Ovary (tissue), 9 donors: ENCODE data around the gene F10. TPM values are rescaled to one million over a fixed set of nuclear protein-coding genes. Genes with fewer than 3 reads are reported as not detected.
"Not testable (repeated sequence)": the region's sequence is repeated elsewhere in the genome, so short reads cannot be mapped to it uniquely, and the experiment has no call there.

Experiments
- DNase-seq, 5 donors: peaks; one replicate each; pipeline ENCODE4 v3.0.0-alpha.2; 2019 to 2020
- H3K27ac ChIP-seq, 2 donors: fragments of 200-600 bp; one replicate each; pipeline versions ENCODE4 v1.5.1 to v1.8.0; 2019 to 2022
- H3K27me3 ChIP-seq: fragments of 200-600 bp; one replicate; pipeline ENCODE4 v1.8.0; 2022
- H3K36me3 ChIP-seq: fragments of 200-600 bp; sonication (generic); one replicate; pipeline ENCODE4 v1.5.1; 2019
- H3K4me1 ChIP-seq: one replicate; pipeline ENCODE4 v1.8.1; 2013; ENCODE audit warnings: mild to moderate bottlenecking, moderate library complexity; ENCODE audit not compliant: insufficient read depth
- H3K4me3 ChIP-seq: fragments of 200-600 bp; sonication (generic); one replicate; pipeline ENCODE4 v1.5.1; 2017
- H3K9me3 ChIP-seq, 2 donors: fragments of 200-600 bp in 1 of 2; sonication (generic) in 1 of 2; one replicate each; pipeline versions ENCODE4 v1.5.1 to v1.8.1; 2013 to 2019; ENCODE audit warnings: mild to moderate bottlenecking in 1 of 2, moderate library complexity in 1 of 2
- EP300 ChIP-seq: sonication (generic); formaldehyde crosslinking; IDR thresholded peaks from one replicate; pipeline ENCODE4 v1.6.1; 2017; ENCODE audit warnings: antibody characterized with exemption
- POLR2A ChIP-seq: fragments of 450-650 bp; IDR thresholded peaks from one replicate; pipeline ENCODE4 v1.6.1; 2017; ENCODE audit warnings: antibody characterized with exemption, mild to moderate bottlenecking, moderate library complexity
- WGBS, 3 donors: extraction: QIAGEN DNeasy Blood & Tissue Kit in 1 of 3; methylation state at CpG; one replicate each; pipeline versions ENCODE4 v1.1.5 to v1.1.7; 2013 to 2017; 5-methylcytosine and 5-hydroxymethylcytosine counted together
- intact Hi-C, 4 donors: fragments of 100-400 bp; cut with DNase I; formaldehyde crosslinking; loops; one replicate each; pipeline versions ENCODE4 v1.11.0 to v1.15.1; 2022 to 2023
- polyA plus RNA-seq, 2 donors: library from polyadenylated mRNA; stranded (reverse); fragments of 200-250 nt in 1 of 2; fragments of 350-450 nt in 1 of 2; fragmentation: Illumina TruSeq in 1 of 2; extraction: RNeasy Lipid Tissue Mini Kit (QIAGEN cat#74804) in 1 of 2; gene quantifications; one replicate each; pipeline ENCODE4 v1.2.3, GENCODE V29; 2013 to 2014
- total RNA-seq, 7 donors: library from RNA; depleted of rRNA in 2 of 7; stranded (reverse); fragments of >200 nt in 2 of 7; fragmentation: NEBNext Ultra II Directional in 3 of 7; extraction: Animal tissue kit (Norgen Biotek cat#: 25700) in 3 of 7; gene quantifications; one replicate each; pipeline versions ENCODE4 v1.1.0 to v1.2.4, GENCODE V29; 2016 to 2023
- TF ChIP-seq, protein P1 (sequence below), 3 donors: fragments of 450-650 bp in 2 of 3; fragments of 200-600 bp in 1 of 3; IDR thresholded peaks; one replicate each; pipeline versions ENCODE4 v1.5.1 to v1.8.0; 2016 to 2022; ENCODE audit warnings: antibody characterized with exemption in 3 of 3, mild to moderate bottlenecking in 1 of 3
- donor health status: DM: no; HTN: no; CAD: no; lungs with moderate emphysema.
- donor health status: DM: no; HTN: no; CAD: no.
- donor health status: Bipolar disorder and iron deficiency.
- donor health status: DM: yes; HTN: yes; CAD: no.
- donor health status: DM: no; HTN: no; CAD: no.
- donor health status: DM: yes; HTN: yes; CAD: no.

Gene F10
- total and polyA plus RNA-seq, 9 donors = 13.8 to 41.7 (median 28.3) TPM

DNA sequence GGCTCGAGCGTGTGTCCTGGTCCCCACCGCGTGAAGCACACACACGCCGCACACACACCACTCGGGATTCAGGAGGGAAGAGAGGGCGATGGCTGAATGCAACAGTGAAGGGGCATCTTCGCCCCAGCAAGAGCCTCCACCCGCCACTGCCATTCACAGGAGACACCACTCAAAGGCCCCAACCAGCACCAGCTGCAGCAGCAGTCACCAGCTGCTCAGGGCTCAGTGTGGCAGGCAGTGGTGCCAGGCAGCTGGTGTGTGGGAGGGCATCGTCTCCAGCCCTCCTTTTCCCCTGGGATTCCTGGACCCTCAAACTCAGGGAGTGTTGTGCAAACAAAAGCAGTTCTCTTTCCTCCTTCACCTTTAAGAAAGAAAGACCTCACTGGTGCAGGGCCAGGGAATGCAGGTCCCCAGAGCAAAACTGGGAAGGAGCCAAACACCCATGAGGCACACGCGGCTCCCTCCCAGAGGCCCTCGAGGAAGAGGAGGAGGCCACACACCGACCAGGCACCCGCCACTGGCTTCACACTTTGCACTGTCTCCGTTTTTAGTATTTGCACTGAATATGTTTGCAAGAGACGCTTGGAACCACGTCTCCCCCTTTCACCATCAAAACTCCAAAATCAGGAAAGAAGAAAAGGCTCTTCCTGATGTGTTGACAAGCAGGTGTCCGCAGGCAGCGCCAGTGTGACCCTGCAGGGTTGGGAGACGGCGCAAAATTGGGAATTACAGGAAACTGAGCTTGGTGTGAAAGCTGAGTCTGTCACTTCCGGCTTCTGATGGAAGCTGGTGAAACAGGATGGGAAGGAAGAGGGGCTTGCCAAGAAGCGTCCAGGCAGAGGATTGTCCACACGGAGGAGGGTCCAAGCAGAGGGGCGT is 43.5 kb upstream of the F10 start:
- Histone ChIP-seq H3K27ac (no peak overlapping the region), H3K4me3 (no peak overlapping the region), H3K4me1 (no peaks in the 10 kb centered on the region), H3K36me3 (no peaks in the 10 kb centered on the region), H3K27me3 (no peaks in the 10 kb centered on the region), H3K9me3 (no peaks in the 10 kb centered on the region)
- TF ChIP-seq POLR2A (no peak), EP300 (no peak)
- TF ChIP-seq, protein P1, sequence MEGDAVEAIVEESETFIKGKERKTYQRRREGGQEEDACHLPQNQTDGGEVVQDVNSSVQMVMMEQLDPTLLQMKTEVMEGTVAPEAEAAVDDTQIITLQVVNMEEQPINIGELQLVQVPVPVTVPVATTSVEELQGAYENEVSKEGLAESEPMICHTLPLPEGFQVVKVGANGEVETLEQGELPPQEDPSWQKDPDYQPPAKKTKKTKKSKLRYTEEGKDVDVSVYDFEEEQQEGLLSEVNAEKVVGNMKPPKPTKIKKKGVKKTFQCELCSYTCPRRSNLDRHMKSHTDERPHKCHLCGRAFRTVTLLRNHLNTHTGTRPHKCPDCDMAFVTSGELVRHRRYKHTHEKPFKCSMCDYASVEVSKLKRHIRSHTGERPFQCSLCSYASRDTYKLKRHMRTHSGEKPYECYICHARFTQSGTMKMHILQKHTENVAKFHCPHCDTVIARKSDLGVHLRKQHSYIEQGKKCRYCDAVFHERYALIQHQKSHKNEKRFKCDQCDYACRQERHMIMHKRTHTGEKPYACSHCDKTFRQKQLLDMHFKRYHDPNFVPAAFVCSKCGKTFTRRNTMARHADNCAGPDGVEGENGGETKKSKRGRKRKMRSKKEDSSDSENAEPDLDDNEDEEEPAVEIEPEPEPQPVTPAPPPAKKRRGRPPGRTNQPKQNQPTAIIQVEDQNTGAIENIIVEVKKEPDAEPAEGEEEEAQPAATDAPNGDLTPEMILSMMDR (IDR thresholded peaks at IDR 0.05) = no peak
- intact Hi-C loops = no loop called here
- no peak for DNase-seq
- 39 to 50% (median 46%) methylated on average over 27 of the region's 27 CpGs for WGBS, 3 donors

DNA sequence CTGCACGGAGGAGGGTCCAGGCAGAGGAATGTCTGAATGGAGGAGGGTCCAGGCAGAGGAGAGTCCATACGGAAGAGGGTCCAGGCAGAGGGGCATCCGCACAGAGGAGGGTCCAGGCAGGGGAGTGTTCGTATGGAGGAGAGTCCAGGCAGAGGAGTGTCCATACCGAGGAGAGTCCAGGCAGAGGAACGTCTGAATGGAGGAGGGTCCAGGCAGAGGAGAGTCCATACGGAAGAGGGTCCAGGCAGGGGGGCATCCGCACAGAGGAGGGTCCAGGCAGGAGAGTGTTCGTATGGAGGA is 42.9 kb upstream of the F10 start:
- H3K36me3 ChIP-seq, DNase-seq, H3K4me3 ChIP-seq, H3K27me3 ChIP-seq, H3K9me3 ChIP-seq, intact Hi-C loops, H3K4me1 ChIP-seq, H3K27ac ChIP-seq: not testable (repeated sequence)
- 12 to 19% (median 18%) methylated on average over 6 to 9 of the region's 9 CpGs for WGBS, 3 donors

DNA sequence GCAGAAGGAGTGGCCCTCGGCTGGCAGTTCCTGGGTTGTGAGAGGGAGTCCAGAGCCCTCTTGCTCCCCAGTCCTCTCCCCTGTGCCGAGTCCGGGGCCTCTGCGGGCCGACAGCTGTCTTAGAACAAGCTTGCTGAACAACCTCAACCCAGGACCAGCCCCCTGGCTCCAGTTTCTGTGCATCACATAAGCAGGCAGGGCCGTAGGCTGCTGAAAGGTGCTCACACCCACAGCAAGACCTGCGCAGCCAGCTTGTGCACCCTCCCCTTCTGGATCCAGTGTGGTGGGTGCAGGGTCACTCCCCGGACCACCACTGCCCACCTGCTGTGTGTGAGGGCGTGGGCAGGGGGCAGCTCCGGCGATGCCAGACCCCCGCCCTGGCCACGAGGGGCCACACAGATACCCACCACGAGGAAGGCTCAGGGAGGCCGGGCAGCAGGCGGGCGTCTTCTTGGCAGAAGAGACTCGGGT is 42.2 kb upstream of the F10 start:
- no peak for DNase-seq
- no peaks in the 10 kb centered on the region for H3K9me3 ChIP-seq
- TF ChIP-seq, protein P1 (IDR thresholded peaks at IDR 0.05) = no peak
- TF ChIP-seq POLR2A = no peak
- TF ChIP-seq EP300 = no peak
- H3K27me3 ChIP-seq = no peaks in the 10 kb centered on the region
- no peak overlapping the region for H3K27ac ChIP-seq
- intact Hi-C loops = no loop called here
- no peaks in the 10 kb centered on the region for H3K36me3 ChIP-seq
- no peaks in the 10 kb centered on the region for H3K4me1 ChIP-seq
- WGBS, 3 donors = 57 to 61% (median 60%) methylated on average over 17 to 18 of the region's 18 CpGs
- no peak overlapping the region for H3K4me3 ChIP-seq

DNA sequence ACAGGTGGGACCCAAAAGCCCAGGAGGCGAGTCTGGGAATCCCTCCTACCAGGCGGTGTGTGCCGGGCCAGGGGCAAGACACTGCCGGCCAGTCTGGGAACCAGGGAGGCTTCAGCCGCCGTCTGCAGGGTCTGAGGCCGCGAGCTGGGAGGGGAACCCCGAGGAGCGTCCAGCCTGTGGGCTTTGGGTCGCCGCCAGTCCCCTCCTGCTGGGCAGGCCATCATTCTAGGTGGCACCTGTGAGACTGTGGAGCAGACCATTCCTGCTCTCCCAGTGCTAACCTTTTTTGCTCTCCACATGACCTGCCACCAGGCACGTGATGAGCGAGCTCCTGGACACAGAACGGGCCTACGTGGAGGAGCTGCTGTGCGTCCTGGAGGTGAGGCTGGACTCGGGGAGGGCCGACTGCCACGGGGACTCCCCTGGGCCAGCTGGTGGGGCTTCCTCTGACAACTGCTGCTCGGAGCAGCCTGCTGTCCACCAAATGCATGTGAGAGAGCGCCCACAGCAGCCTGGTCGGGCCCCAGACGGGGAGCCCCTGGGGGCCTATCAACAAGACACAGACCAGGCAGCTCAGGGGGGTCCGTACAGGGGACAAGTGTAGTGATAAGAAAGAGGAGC is 41.6 kb upstream of the F10 start:
- 74 to 87% (median 80%) methylated on average over 15 to 25 of the region's 25 CpGs for WGBS, 3 donors
- Histone ChIP-seq H3K27me3 (no peaks in the 10 kb centered on the region), H3K36me3 (no peaks in the 10 kb centered on the region), H3K27ac (no peak overlapping the region), H3K9me3 (no peaks in the 10 kb centered on the region), H3K4me3 (no peak overlapping the region), H3K4me1 (no peaks in the 10 kb centered on the region)
- intact Hi-C loops = no loop called here
- TF ChIP-seq POLR2A (no peak), EP300 (no peak)
- TF ChIP-seq, protein P1 (IDR thresholded peaks at IDR 0.05) = no peak
- no peak for DNase-seq
